K562 (cell line): ENCODE data around the gene SUSD5. TPM values are rescaled to one million over a fixed set of nuclear protein-coding genes. Genes with fewer than 3 reads are reported as not detected.

Experiments used
- ATAC-seq: fragments of 200-7000 bp; cut with Tn5 transposase; 3 replicates; pipeline ENCODE4 v1.9.1; 2020; ENCODE audit warnings: moderate library complexity
- BruUV-seq: library from RNA; stranded (reverse); fragments of 400-500 nt; replicated peaks from 2 replicates; lab custom pipeline; 2021; lab: Mats Ljungman, UMichigan
- CTCF ChIA-PET: fragments of 300-600 bp; formaldehyde crosslinking; extraction: SDS; loops from one replicate; lab custom pipeline; 2021; ENCODE audit warnings: low intra/inter-chr PET ratio; lab: Yijun Ruan, JAX
- POLR2A ChIA-PET: fragments of 300-600, 350-650 bp; sonication (Branson Sonifier 250); formaldehyde crosslinking; extraction: SDS; loops from one replicate; lab custom pipeline; 2021; ENCODE audit warnings: antibody characterized with exemption, inconsistent platforms; lab: Yijun Ruan, JAX
- DNase-seq, 4 experiments: peaks; one replicate each; pipeline versions ENCODE4 v3.0.0 to v3.0.0-alpha.2; 2011 to 2018; ENCODE audit warnings: low spot score in 3 of 4, mixed read lengths in 3 of 4; ENCODE audit errors: extremely low read depth in 1 of 4
- FAIRE-seq: peaks from 2 replicates; lab custom pipeline; 2011; peaks lifted over from hg19 to GRCh38; lab: Jason Lieb, UNC
- H2AFZ ChIP-seq: 2 replicates; pipeline ENCODE4 v1.6.0; 2011; ENCODE audit warnings: low read depth, low read length, control low read depth, inconsistent platforms
- H3K27ac ChIP-seq: fragments of 200-600 bp; 3 replicates; pipeline ENCODE4 v1.8.0; 2011; ENCODE audit warnings: low read depth, mild to moderate bottlenecking, control low read depth, inconsistent platforms, low read length, moderate library complexity, mixed read lengths; ENCODE audit errors: extremely low read depth
- H3K27me3 ChIP-seq, 2 experiments: fragments of 300-600 bp in 1 of 2; 2 replicates in 1 of 2; 3 replicates in 1 of 2; pipeline versions ENCODE4 v1.6.0 to v1.8.0; 2011; ENCODE audit warnings: inconsistent platforms in 2 of 2, low read length in 2 of 2, mild to moderate bottlenecking in 1 of 2, mixed read lengths in 1 of 2, moderate library complexity in 1 of 2; ENCODE audit not compliant: control insufficient read depth in 2 of 2, insufficient read depth in 2 of 2
- H3K36me3 ChIP-seq: fragments of 300-600 bp; 3 replicates; pipeline ENCODE4 v1.8.0; 2011; ENCODE audit warnings: mild to moderate bottlenecking, low read length, inconsistent platforms; ENCODE audit not compliant: control insufficient read depth, insufficient read depth
- H3K4me1 ChIP-seq, 2 experiments: fragments of 200-600 bp in 1 of 2; replicated peaks in 1 of 2; 2 replicates in 1 of 2; 3 replicates in 1 of 2; pipeline versions ENCODE4 v1.5.1 to v1.8.0; 2011; ENCODE audit warnings: inconsistent platforms in 2 of 2, low read length in 2 of 2, mild to moderate bottlenecking in 1 of 2, mixed read lengths in 1 of 2, moderate library complexity in 1 of 2; ENCODE audit not compliant: control insufficient read depth in 2 of 2, insufficient read depth in 2 of 2
- H3K4me2 ChIP-seq: 2 replicates; pipeline ENCODE4 v1.6.1; 2011; ENCODE audit warnings: low read length, control low read depth, inconsistent platforms, mixed read lengths; ENCODE audit not compliant: insufficient read depth
- H3K4me3 ChIP-seq: fragments of 200-600 bp; sonication (generic), shearing (Covaris generic); 2 replicates; pipeline ENCODE4 v1.5.1; 2016; ENCODE audit warnings: control low read depth, inconsistent platforms
- H3K79me2 ChIP-seq: fragments of 200-600 bp; 3 replicates; pipeline ENCODE4 v1.8.0; 2011; ENCODE audit warnings: low read length, inconsistent platforms; ENCODE audit not compliant: control insufficient read depth, insufficient read depth
- H3K9ac ChIP-seq, 2 experiments: 2 replicates each; pipeline versions ENCODE4 v1.6.0 to v1.6.1; 2011; ENCODE audit warnings: low read depth in 2 of 2, low read length in 2 of 2, control low read depth in 1 of 2, inconsistent platforms in 1 of 2, mild to moderate bottlenecking in 1 of 2, mixed read lengths in 1 of 2; ENCODE audit not compliant: insufficient read depth in 1 of 2
- H3K9me1 ChIP-seq: one replicate; pipeline ENCODE4 v1.6.0; 2011; ENCODE audit warnings: inconsistent platforms, mild to moderate bottlenecking, low read length, moderate library complexity; ENCODE audit not compliant: control insufficient read depth, insufficient read depth
- H3K9me3 ChIP-seq: replicated peaks from 2 replicates; pipeline ENCODE4 v1.5.1; 2011; ENCODE audit warnings: low read depth, low read length, inconsistent platforms; ENCODE audit not compliant: control insufficient read depth, insufficient read depth
- H4K20me1 ChIP-seq: replicated peaks from 2 replicates; pipeline ENCODE4 v1.6.1; 2011; ENCODE audit warnings: low read length, inconsistent platforms, mixed read lengths; ENCODE audit not compliant: control insufficient read depth, insufficient read depth
- CGGBP1 ChIP-seq: fragments of 250-450 bp; sonication (Bioruptor Pico); IDR thresholded peaks from 2 replicates; pipeline ENCODE4 v1.9.0; 2021; ENCODE audit warnings: mild to moderate bottlenecking
- HOXB6 ChIP-seq: fragments of 250-450 bp; sonication (Bioruptor Pico); IDR thresholded peaks from 2 replicates; pipeline ENCODE4 v1.5.1; 2022; ENCODE audit warnings: mild to moderate bottlenecking, borderline replicate concordance
- MECOM ChIP-seq: fragments of 250-450 bp; sonication (Bioruptor Pico); IDR thresholded peaks from 2 replicates; pipeline ENCODE4 v1.8.0; 2022; ENCODE audit warnings: inconsistent platforms
- RAD51 ChIP-seq: fragments of 450-650 bp; IDR thresholded peaks from 2 replicates; pipeline ENCODE4 v1.7.1; 2016; ENCODE audit warnings: low read depth, mild to moderate bottlenecking, borderline replicate concordance
- SMARCE1 ChIP-seq: fragments of 450-650 bp; IDR thresholded peaks from 2 replicates; pipeline ENCODE4 v1.7.1; 2016; ENCODE audit warnings: mild to moderate bottlenecking
- TCF7 ChIP-seq: sonication (generic); IDR thresholded peaks from 2 replicates; pipeline ENCODE4 v1.6.1; 2016; ENCODE audit warnings: antibody characterized with exemption, borderline replicate concordance
- ZNF224 ChIP-seq: sonication (generic); formaldehyde crosslinking; IDR thresholded peaks from 2 replicates; pipeline ENCODE4 v1.8.0; 2022; ENCODE audit warnings: mild to moderate bottlenecking, missing genetic modification reagents
- WGBS: fragments of 100-300 bp; shearing (Covaris generic); methylation state at CpG from one replicate; pipeline ENCODE4 v1.1.6; 2016; ENCODE audit warnings: low coverage, mixed read lengths; ENCODE audit not compliant: insufficient coverage; ENCODE audit errors: missing lambda C conversion rate; 5-methylcytosine and 5-hydroxymethylcytosine counted together
- in situ Hi-C: fragments of 300-500 bp; cut with MboI; formaldehyde crosslinking; loops from 4 replicates; pipeline ENCODE4 v1.15.0; 2018; ENCODE audit warnings: inconsistent platforms, mixed read lengths
- intact Hi-C: fragments of 100-400 bp; cut with micrococcal nuclease; formaldehyde crosslinking; loops from 2 replicates; pipeline ENCODE4 v1.14.2; 2022
- polyA plus RNA-seq, 8 experiments: library from polyadenylated mRNA; depleted of rRNA in 4 of 8; stranded (reverse) in 5 of 8; unstranded in 3 of 8; fragments of >200 nt; fragmentation: Nextera tagmentation in 2 of 8; fragmentation: Illumina TruSeq in 1 of 8; extraction: Ambion mirVana in 2 of 8; extraction: Trizol in 1 of 8; gene quantifications; 2 replicates each; pipeline versions ENCODE4 v1.2.1 to v1.2.3, GENCODE V29; 2011 to 2014; ENCODE audit warnings: inconsistent platforms in 1 of 8, missing spikeins in 1 of 8
- total RNA-seq, 7 experiments: library from RNA; depleted of rRNA in 6 of 7; stranded (reverse); fragments of >200 nt in 6 of 7; fragmentation: Illumina TruSeq in 2 of 7; extraction: Trizol in 2 of 7; gene quantifications; 2 replicates each; pipeline versions ENCODE4 v1.2.1 to v1.2.3, GENCODE V29; 2011 to 2021; ENCODE audit warnings: low replicate concordance in 1 of 7
- TF ChIP-seq, protein P1 (sequence below): sonication (generic); formaldehyde crosslinking; IDR thresholded peaks from 2 replicates; pipeline ENCODE4 v1.8.0; 2022; ENCODE audit warnings: mild to moderate bottlenecking, missing genetic modification reagents
- TF ChIP-seq, protein P2 (sequence below): fragments of 250-450 bp; sonication (Bioruptor Pico); IDR thresholded peaks from 2 replicates; pipeline ENCODE4 v1.5.0; 2020; ENCODE audit warnings: mild to moderate bottlenecking
- TF ChIP-seq, protein P3 (sequence below), 3 experiments: fragments of 200-800 bp in 1 of 3; sonication (Bioruptor generic) in 1 of 3; sonication (generic) in 1 of 3; formaldehyde crosslinking in 1 of 3; IDR thresholded peaks; 2 replicates each; pipeline versions ENCODE4 v1.6.1 to v1.8.0; 2016 to 2022; ENCODE audit warnings: mild to moderate bottlenecking in 2 of 3, missing compliant biosample characterization in 2 of 3, missing genetic modification characterization in 2 of 3, missing genetic modification reagents in 1 of 3

Gene SUSD5
- total and polyA plus RNA-seq, 9 of the 15 experiments (the other 6 are each of a cell fraction or from before 2014, with no cell fraction given): not detected

GRCh38 chr3:33201195-33201594, 17.4 kb downstream of the SUSD5 start:
- WGBS: 0% methylated on average over 3 of the region's 3 CpGs
- no peak for TF ChIP-seq HOXB6 (CRISPR knock-in tag)
- TF ChIP-seq, protein P1, sequence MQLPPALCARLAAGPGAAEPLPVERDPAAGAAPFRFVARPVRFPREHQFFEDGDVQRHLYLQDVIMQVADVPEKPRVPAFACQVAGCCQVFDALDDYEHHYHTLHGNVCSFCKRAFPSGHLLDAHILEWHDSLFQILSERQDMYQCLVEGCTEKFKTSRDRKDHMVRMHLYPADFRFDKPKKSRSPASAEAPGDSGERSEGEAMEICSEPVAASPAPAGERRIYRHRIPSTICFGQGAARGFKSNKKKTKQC (CRISPR knock-in tag): no peak
- TF ChIP-seq TCF7: no peak
- TF ChIP-seq SMARCE1: no peak
- TF ChIP-seq MECOM (CRISPR knock-in tag): no peak
- TF ChIP-seq, protein P2, sequence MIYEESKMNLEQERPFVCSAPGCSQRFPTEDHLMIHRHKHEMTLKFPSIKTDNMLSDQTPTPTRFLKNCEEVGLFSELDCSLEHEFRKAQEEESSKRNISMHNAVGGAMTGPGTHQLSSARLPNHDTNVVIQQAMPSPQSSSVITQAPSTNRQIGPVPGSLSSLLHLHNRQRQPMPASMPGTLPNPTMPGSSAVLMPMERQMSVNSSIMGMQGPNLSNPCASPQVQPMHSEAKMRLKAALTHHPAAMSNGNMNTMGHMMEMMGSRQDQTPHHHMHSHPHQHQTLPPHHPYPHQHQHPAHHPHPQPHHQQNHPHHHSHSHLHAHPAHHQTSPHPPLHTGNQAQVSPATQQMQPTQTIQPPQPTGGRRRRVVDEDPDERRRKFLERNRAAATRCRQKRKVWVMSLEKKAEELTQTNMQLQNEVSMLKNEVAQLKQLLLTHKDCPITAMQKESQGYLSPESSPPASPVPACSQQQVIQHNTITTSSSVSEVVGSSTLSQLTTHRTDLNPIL: no peak
- no peak for TF ChIP-seq CGGBP1 (CRISPR knock-in tag)
- TF ChIP-seq ZNF224: no peak
- TF ChIP-seq RAD51: no peak
- TF ChIP-seq, protein P3, sequence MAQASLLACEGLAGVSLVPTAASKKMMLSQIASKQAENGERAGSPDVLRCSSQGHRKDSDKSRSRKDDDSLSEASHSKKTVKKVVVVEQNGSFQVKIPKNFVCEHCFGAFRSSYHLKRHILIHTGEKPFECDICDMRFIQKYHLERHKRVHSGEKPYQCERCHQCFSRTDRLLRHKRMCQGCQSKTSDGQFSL (CRISPR knock-in tag; IDR thresholded peaks at IDR 0.05): no peak
- TF ChIP-seq, protein P3 (tag; IDR thresholded peaks at IDR 0.05): no peak
- H3K79me2 ChIP-seq: no peaks in the 10 kb centered on the region
- no peaks in the 10 kb centered on the region for H3K4me1 ChIP-seq
- no peaks in the 10 kb centered on the region for H3K9me1 ChIP-seq
- FAIRE-seq (no peak), ATAC-seq (no peak), DNase-seq (no peak)
- ChIA-PET CTCF (no interaction called here), POLR2A (interaction anchor here (0.6 to 1.0 kb wide), 3 partner anchors 10 to 791 kb away, joined by 3 read pairs; no protein-coding TSS in a partner anchor)
- peaks cover 9 to 10% of the 10 kb centered on the region in 2 experiments; a peak in 4 of 5 replicates for H3K27me3 ChIP-seq
- no peaks in the 10 kb centered on the region for H4K20me1 ChIP-seq
- in situ Hi-C loops (no loop called here), intact Hi-C loops (no loop called here)
- no peak overlapping the region for H2AFZ ChIP-seq
- H3K9ac ChIP-seq: no peak overlapping the region
- H3K9me3 ChIP-seq: no peaks in the 10 kb centered on the region
- H3K4me3 ChIP-seq: no peak overlapping the region
- BruUV-seq: no TSS peak
- H3K27ac ChIP-seq: no peak overlapping the region
- no peaks in the 10 kb centered on the region for H3K36me3 ChIP-seq
- H3K4me2 ChIP-seq: no peak overlapping the region
